ENCODE results near the gene SARS2.
"Not testable (repeated sequence)": the region's sequence is repeated elsewhere in the genome, so short reads cannot be mapped to it uniquely, and the experiment has no call there.

SARS2 gene

DNA sequence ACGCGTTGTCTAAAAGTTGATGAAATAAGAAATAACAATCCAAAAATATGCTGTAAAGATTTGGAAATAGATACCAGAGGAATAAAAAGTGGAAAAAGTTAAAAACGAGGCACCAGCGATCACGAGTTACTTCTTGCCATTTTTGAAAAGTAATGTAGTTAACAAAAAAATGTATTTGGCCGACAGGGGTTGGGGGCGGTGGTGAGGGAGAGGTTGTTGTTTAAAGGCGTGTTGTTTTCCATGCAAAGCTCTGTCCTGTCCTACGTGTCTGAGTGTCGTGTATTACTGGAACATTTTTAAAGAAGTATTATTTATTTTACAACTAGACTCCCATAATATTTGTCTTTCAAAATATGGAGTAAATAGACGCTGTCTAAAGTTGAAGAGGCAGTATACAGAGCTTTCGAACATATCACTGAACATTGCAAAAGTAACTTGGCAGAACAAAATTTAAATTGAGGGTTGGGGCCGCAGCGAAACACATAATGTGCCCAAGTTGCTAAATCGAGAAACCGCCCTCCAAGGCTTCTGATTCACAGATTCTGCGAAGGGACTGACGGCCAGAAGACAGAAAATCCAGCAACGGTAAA is 44.2 kb upstream of the SARS2 start:
- DNase-seq (ENCODE audit: low spot score): no peak
- in situ Hi-C loops (cut with MboI; ENCODE audit: low pct_unique_long_range_greater_than_20kb, low sequenced_read_pairs, unreplicated experiment): no loop called here
- TF ChIP-seq, protein P1, sequence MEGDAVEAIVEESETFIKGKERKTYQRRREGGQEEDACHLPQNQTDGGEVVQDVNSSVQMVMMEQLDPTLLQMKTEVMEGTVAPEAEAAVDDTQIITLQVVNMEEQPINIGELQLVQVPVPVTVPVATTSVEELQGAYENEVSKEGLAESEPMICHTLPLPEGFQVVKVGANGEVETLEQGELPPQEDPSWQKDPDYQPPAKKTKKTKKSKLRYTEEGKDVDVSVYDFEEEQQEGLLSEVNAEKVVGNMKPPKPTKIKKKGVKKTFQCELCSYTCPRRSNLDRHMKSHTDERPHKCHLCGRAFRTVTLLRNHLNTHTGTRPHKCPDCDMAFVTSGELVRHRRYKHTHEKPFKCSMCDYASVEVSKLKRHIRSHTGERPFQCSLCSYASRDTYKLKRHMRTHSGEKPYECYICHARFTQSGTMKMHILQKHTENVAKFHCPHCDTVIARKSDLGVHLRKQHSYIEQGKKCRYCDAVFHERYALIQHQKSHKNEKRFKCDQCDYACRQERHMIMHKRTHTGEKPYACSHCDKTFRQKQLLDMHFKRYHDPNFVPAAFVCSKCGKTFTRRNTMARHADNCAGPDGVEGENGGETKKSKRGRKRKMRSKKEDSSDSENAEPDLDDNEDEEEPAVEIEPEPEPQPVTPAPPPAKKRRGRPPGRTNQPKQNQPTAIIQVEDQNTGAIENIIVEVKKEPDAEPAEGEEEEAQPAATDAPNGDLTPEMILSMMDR (IDR thresholded peaks at IDR 0.05; ENCODE audit: extremely low read depth, insufficient read depth, missing control alignments): no peak

DNA sequence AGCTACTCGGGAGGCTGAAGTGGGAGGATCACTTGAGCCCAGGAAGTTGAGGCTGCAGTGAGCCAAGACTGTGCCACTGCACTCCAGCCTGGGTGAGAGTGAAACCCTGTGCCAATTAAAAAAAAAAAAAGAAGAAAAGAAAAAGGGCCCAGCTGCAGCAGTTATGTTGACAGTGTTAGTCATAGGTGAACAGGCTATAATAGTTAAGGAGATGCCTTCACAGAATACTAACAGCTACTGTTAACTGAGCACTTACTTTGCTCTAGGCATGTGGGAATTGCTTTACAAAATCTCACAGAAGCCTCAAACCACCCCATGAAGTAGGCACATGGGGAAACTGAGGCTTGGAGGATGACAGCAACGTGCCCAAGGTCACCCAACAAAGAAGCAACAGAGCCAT is 41.1 kb upstream of the SARS2 start:
- in situ Hi-C loops (cut with MboI; ENCODE audit: low pct_unique_long_range_greater_than_20kb, low sequenced_read_pairs, unreplicated experiment): no loop called here
- DNase-seq (ENCODE audit: low spot score): no peak
- TF ChIP-seq, protein P1 (IDR thresholded peaks at IDR 0.05; ENCODE audit: extremely low read depth, insufficient read depth, missing control alignments): no peak

DNA sequence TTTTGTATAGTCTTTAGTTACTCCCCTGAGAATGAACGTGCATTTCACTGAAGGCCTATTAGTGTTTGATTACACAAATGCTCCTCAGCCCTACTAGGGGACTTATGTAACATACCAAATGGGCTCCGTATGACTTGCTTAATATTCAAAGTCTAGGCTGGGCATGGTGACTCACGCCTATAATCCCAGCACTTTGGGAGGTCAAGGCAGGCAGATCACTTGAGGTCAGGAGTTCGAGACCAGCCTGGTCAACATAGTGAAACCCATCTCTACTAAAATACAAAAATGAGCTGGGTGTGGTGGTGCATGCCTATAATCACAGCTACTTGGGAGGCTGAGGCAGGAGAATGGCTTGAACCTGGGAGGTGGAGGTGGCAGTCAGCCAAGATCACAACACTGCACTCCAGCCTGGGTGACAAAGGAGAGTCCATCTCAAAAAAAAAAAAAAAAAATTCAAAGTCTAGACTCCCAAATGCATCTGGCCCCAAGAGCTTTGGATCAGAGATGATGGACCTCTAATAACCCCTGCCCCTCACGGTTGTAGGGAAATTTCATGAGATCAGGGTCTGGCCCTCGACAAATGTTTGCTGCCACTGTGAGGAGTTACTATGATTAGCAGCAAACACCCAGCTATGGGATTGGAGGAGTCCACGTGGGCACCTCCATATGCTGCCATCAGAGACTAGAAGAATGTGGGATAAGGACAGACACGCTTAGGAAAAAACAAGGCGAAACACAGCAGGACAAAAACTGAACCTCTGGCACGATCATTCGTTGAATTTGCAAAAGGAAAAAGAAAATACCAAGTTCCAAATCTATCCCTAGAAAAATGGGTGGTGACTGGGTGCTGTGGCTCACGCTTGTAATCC is 40.3 kb upstream of the SARS2 start:
- in situ Hi-C loops (cut with MboI; ENCODE audit: low pct_unique_long_range_greater_than_20kb, low sequenced_read_pairs, unreplicated experiment): no loop called here
- no peak for DNase-seq (ENCODE audit: low spot score)
- TF ChIP-seq, protein P1 (IDR thresholded peaks at IDR 0.05; ENCODE audit: extremely low read depth, insufficient read depth, missing control alignments): no peak

- in situ Hi-C loops (cut with MboI; ENCODE audit: low pct_unique_long_range_greater_than_20kb, low sequenced_read_pairs, unreplicated experiment); DNase-seq (ENCODE audit: low spot score): not testable (repeated sequence)
Measured at GRCh38 chr19:38966149-38966548, 35.6 kb upstream of the SARS2 start.

GRCh38 chr19:38964738-38965137 is 34.2 kb upstream of the SARS2 start:
- in situ Hi-C loops (cut with MboI; ENCODE audit: low pct_unique_long_range_greater_than_20kb, low sequenced_read_pairs, unreplicated experiment): no loop called here
- DNase-seq (ENCODE audit: low spot score): no peak
- TF ChIP-seq, protein P1 (IDR thresholded peaks at IDR 0.05; ENCODE audit: extremely low read depth, insufficient read depth, missing control alignments): no peak

DNA sequence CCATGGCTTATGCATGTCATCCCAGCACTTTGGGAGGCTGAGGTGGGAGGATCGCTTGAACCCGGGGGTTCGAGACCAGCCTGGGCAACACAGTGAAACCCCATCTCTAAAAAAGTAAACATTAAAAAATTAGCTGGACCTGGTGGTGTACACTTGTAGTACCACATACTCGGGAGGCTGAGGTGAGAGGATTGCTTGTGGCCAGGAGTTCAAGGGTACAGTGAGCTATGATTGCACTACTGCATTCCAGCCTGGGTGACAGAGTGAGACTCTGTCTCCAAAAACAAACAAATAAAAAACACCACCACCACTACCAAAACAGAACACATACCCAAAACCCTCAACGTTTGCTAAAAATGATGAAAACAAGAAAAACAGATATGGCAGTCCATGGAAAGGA is 29.1 kb upstream of the SARS2 start:
- in situ Hi-C loops (cut with MboI; ENCODE audit: low pct_unique_long_range_greater_than_20kb, low sequenced_read_pairs, unreplicated experiment): no loop called here
- TF ChIP-seq, protein P1 (IDR thresholded peaks at IDR 0.05; ENCODE audit: extremely low read depth, insufficient read depth, missing control alignments): no peak
- DNase-seq (ENCODE audit: low spot score): no peak

- no peak for DNase-seq (ENCODE audit: low spot score)
- in situ Hi-C loops (cut with MboI; ENCODE audit: low pct_unique_long_range_greater_than_20kb, low sequenced_read_pairs, unreplicated experiment): no loop called here
- TF ChIP-seq, protein P1 (IDR thresholded peaks at IDR 0.05; ENCODE audit: extremely low read depth, insufficient read depth, missing control alignments): no peak
Measured at GRCh38 chr19:38958301-38958700, 27.7 kb upstream of the SARS2 start.
